HEK293 (cell line): Measurements from ENCODE around the gene DDX20.

ENCODE experiments used
- CTCF ChIA-PET: fragments of 350-600 bp; formaldehyde crosslinking; extraction: SDS; loops from one replicate; lab custom pipeline; 2021; ENCODE audit warnings: antibody characterized with exemption; lab: Yijun Ruan, JAX
- POLR2A ChIA-PET: fragments of 300-600 bp; formaldehyde crosslinking; extraction: SDS; loops from one replicate; lab custom pipeline; 2020; ENCODE audit warnings: antibody characterized with exemption, inconsistent platforms; lab: Yijun Ruan, JAX
- H3K27ac ChIP-seq: fragments of 200-500 bp; sonication (Bioruptor generic); 2 replicates; pipeline ENCODE4 v1.5.1; 2014; ENCODE audit warnings: low read depth, low read length, control low read depth, inconsistent platforms; ENCODE audit errors: extremely low read depth
- H3K36me3 ChIP-seq, 2 experiments: fragments of 200-500 bp in 1 of 2; sonication (Bioruptor generic) in 1 of 2; 1 replicate in 1 of 2; 2 replicates in 1 of 2; pipeline ENCODE4 v1.5.1; 2014 to 2017; ENCODE audit warnings: inconsistent platforms in 2 of 2, low read length in 2 of 2; ENCODE audit not compliant: control insufficient read depth in 2 of 2, insufficient read depth in 1 of 2
- H3K4me1 ChIP-seq: fragments of 200-500 bp; sonication (Bioruptor generic); 2 replicates; pipeline ENCODE4 v1.5.1; 2014; ENCODE audit warnings: mild to moderate bottlenecking, low read length, inconsistent platforms; ENCODE audit not compliant: control insufficient read depth, insufficient read depth
- H3K4me3 ChIP-seq: 2 replicates; pipeline ENCODE4 v1.5.1; 2011; ENCODE audit warnings: low read depth, mild to moderate bottlenecking, control low read depth, low read length, moderate library complexity
- H3K9me3 ChIP-seq: fragments of 200-500 bp; sonication (Bioruptor generic); 2 replicates; pipeline ENCODE4 v1.5.1; 2014; ENCODE audit warnings: low read depth, low read length, inconsistent platforms; ENCODE audit not compliant: control insufficient read depth, insufficient read depth
- KLF10 ChIP-seq: fragments of 450-650 bp; IDR thresholded peaks from 2 replicates; pipeline ENCODE4 v1.5.1; 2018; ENCODE audit warnings: missing biosample characterization, mild to moderate bottlenecking, missing genetic modification characterization
- REPIN1 ChIP-seq: fragments of 450-650 bp; formaldehyde crosslinking; IDR thresholded peaks from 2 replicates; pipeline ENCODE4 v1.5.1; 2017; ENCODE audit warnings: missing biosample characterization, missing genetic modification characterization, low read depth
- ZBTB48 ChIP-seq: fragments of 450-650 bp; formaldehyde crosslinking; IDR thresholded peaks from 2 replicates; pipeline ENCODE4 v1.5.1; 2016; ENCODE audit warnings: missing biosample characterization, missing genetic modification characterization
- ZEB2 ChIP-seq: fragments of 450-650 bp; formaldehyde crosslinking; IDR thresholded peaks from 2 replicates; pipeline ENCODE4 v1.5.1; 2016; ENCODE audit warnings: missing biosample characterization, missing genetic modification characterization
- ZNF16 ChIP-seq: fragments of 450-650 bp; formaldehyde crosslinking; IDR thresholded peaks from 2 replicates; pipeline ENCODE4 v1.5.1; 2016; ENCODE audit warnings: low read depth, missing biosample characterization, missing genetic modification characterization
- ZNF169 ChIP-seq: fragments of 450-650 bp; formaldehyde crosslinking; IDR thresholded peaks from 2 replicates; pipeline ENCODE4 v1.5.1; 2016; ENCODE audit warnings: missing biosample characterization, missing genetic modification characterization
- ZNF23 ChIP-seq: fragments of 450-650 bp; formaldehyde crosslinking; IDR thresholded peaks from 2 replicates; pipeline ENCODE4 v1.5.1; 2016; ENCODE audit warnings: missing biosample characterization, missing genetic modification characterization, borderline replicate concordance
- ZNF433 ChIP-seq: fragments of 450-650 bp; formaldehyde crosslinking; IDR thresholded peaks from 2 replicates; pipeline ENCODE4 v1.5.1; 2016; ENCODE audit warnings: missing biosample characterization, missing genetic modification characterization, low read depth
- ZNF473 ChIP-seq: fragments of 450-650 bp; formaldehyde crosslinking; IDR thresholded peaks from 2 replicates; pipeline ENCODE4 v1.5.1; 2017; ENCODE audit warnings: missing biosample characterization, missing genetic modification characterization
- ZNF664 ChIP-seq: fragments of 450-650 bp; formaldehyde crosslinking; IDR thresholded peaks from 2 replicates; pipeline ENCODE4 v1.5.1; 2016; ENCODE audit warnings: missing biosample characterization, missing genetic modification characterization
- ZNF701 ChIP-seq: fragments of 450-650 bp; formaldehyde crosslinking; IDR thresholded peaks from 2 replicates; pipeline ENCODE4 v1.5.1; 2016; ENCODE audit warnings: missing biosample characterization, missing genetic modification characterization
- ZNF785 ChIP-seq: fragments of 450-650 bp; formaldehyde crosslinking; IDR thresholded peaks from 2 replicates; pipeline ENCODE4 v1.5.1; 2016; ENCODE audit warnings: missing biosample characterization, missing genetic modification characterization
- ZNF791 ChIP-seq: fragments of 450-650 bp; formaldehyde crosslinking; IDR thresholded peaks from 2 replicates; pipeline ENCODE4 v1.5.1; 2016; ENCODE audit warnings: missing biosample characterization, missing genetic modification characterization
- ZXDB ChIP-seq: fragments of 450-650 bp; formaldehyde crosslinking; IDR thresholded peaks from 2 replicates; pipeline ENCODE4 v1.5.1; 2016; ENCODE audit warnings: missing biosample characterization, missing genetic modification characterization
- TF ChIP-seq, protein P1 (sequence below): fragments of 450-650 bp; formaldehyde crosslinking; IDR thresholded peaks from 2 replicates; pipeline ENCODE4 v1.5.1; 2017; ENCODE audit warnings: missing biosample characterization, missing genetic modification characterization
- TF ChIP-seq, protein P2 (sequence below): fragments of 450-650 bp; formaldehyde crosslinking; IDR thresholded peaks from 2 replicates; pipeline ENCODE4 v1.5.1; 2016; ENCODE audit warnings: missing biosample characterization, missing genetic modification characterization, borderline replicate concordance
- TF ChIP-seq, protein P3 (sequence below): fragments of 450-650 bp; formaldehyde crosslinking; conservative IDR thresholded peaks from 2 replicates; pipeline ENCODE4 v1.5.1; 2016; ENCODE audit warnings: low read depth, missing biosample characterization, missing genetic modification characterization
- TF ChIP-seq, protein P4 (sequence below): fragments of 450-650 bp; formaldehyde crosslinking; IDR thresholded peaks from 2 replicates; pipeline ENCODE4 v1.5.0; 2017; ENCODE audit warnings: missing biosample characterization, missing genetic modification characterization, borderline replicate concordance
- TF ChIP-seq, protein P5 (sequence below): sonication (generic); formaldehyde crosslinking; IDR thresholded peaks from 2 replicates; pipeline ENCODE4 v1.8.1; 2022; ENCODE audit warnings: mild to moderate bottlenecking, moderate library complexity, missing genetic modification reagents

The DDX20 gene

DNA sequence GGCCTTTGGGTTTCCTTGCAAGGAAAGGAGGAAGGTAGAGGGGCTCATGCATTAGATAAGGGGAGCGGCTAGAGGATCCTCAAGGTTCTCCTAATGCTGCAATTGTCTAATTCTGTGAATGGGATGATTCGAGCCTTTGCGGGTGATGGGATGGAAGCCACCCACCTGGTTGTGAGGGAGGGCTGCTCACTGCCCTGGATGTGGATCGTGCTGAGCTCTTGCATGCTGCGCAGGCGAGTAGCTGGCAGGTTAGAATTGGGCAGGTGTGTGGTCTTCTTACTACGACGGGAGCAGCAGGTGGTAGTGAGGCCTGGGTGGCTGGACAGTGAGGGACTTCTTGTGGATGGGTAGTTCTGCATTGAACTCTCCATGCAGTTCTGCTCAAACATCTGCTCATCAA, 21.2 kb downstream of the DDX20 start:
- Histone ChIP-seq H3K9me3 (no peaks in the 10 kb centered on the region), H3K36me3 (no peaks in the 10 kb centered on the region), H3K4me3 (no peak overlapping the region), H3K27ac (no peak overlapping the region), H3K4me1 (no peaks in the 10 kb centered on the region)
- TF ChIP-seq ZNF23, result no peak
- TF ChIP-seq, protein P1, sequence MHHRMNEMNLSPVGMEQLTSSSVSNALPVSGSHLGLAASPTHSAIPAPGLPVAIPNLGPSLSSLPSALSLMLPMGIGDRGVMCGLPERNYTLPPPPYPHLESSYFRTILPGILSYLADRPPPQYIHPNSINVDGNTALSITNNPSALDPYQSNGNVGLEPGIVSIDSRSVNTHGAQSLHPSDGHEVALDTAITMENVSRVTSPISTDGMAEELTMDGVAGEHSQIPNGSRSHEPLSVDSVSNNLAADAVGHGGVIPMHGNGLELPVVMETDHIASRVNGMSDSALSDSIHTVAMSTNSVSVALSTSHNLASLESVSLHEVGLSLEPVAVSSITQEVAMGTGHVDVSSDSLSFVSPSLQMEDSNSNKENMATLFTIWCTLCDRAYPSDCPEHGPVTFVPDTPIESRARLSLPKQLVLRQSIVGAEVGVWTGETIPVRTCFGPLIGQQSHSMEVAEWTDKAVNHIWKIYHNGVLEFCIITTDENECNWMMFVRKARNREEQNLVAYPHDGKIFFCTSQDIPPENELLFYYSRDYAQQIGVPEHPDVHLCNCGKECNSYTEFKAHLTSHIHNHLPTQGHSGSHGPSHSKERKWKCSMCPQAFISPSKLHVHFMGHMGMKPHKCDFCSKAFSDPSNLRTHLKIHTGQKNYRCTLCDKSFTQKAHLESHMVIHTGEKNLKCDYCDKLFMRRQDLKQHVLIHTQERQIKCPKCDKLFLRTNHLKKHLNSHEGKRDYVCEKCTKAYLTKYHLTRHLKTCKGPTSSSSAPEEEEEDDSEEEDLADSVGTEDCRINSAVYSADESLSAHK, result no peak
- no peak for TF ChIP-seq REPIN1 (tag by site-specific recombination)
- no peak for TF ChIP-seq ZNF664 (tag by site-specific recombination)
- TF ChIP-seq, protein P2, sequence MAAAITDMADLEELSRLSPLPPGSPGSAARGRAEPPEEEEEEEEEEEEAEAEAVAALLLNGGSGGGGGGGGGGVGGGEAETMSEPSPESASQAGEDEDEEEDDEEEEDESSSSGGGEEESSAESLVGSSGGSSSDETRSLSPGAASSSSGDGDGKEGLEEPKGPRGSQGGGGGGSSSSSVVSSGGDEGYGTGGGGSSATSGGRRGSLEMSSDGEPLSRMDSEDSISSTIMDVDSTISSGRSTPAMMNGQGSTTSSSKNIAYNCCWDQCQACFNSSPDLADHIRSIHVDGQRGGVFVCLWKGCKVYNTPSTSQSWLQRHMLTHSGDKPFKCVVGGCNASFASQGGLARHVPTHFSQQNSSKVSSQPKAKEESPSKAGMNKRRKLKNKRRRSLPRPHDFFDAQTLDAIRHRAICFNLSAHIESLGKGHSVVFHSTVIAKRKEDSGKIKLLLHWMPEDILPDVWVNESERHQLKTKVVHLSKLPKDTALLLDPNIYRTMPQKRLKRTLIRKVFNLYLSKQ (tag by site-specific recombination), result no peak
- POLR2A ChIA-PET, result no interaction called here
- CTCF ChIA-PET, result no interaction called here

DNA sequence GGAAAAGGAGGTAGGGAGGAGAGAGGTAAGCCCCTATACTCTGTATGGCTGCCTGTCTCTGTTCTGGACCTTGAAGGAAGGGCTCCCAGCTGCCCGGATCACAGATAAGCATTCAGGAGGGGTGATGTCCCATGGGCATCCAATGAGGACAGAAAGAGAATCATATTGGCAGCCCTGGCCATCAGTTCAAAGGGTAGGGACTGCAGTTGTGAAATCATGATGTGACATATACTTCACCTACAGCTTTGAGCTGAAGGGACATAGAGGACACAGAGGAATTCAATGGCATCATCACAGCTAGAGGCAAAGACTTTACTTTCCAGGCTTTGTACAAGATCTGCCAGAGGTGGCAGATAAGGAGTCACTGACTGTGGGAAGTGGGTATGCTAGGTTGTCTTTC, 21.6 kb downstream of the DDX20 start:
- ChIA-PET CTCF (no interaction called here), POLR2A (no interaction called here)
- Histone ChIP-seq H3K36me3 (no peaks in the 10 kb centered on the region), H3K27ac (no peak overlapping the region), H3K4me1 (no peaks in the 10 kb centered on the region), H3K9me3 (no peaks in the 10 kb centered on the region), H3K4me3 (no peak overlapping the region)
- no peak for TF ChIP-seq ZNF473
- no peak for TF ChIP-seq ZNF791 (tag by site-specific recombination)
- TF ChIP-seq, protein P3, sequence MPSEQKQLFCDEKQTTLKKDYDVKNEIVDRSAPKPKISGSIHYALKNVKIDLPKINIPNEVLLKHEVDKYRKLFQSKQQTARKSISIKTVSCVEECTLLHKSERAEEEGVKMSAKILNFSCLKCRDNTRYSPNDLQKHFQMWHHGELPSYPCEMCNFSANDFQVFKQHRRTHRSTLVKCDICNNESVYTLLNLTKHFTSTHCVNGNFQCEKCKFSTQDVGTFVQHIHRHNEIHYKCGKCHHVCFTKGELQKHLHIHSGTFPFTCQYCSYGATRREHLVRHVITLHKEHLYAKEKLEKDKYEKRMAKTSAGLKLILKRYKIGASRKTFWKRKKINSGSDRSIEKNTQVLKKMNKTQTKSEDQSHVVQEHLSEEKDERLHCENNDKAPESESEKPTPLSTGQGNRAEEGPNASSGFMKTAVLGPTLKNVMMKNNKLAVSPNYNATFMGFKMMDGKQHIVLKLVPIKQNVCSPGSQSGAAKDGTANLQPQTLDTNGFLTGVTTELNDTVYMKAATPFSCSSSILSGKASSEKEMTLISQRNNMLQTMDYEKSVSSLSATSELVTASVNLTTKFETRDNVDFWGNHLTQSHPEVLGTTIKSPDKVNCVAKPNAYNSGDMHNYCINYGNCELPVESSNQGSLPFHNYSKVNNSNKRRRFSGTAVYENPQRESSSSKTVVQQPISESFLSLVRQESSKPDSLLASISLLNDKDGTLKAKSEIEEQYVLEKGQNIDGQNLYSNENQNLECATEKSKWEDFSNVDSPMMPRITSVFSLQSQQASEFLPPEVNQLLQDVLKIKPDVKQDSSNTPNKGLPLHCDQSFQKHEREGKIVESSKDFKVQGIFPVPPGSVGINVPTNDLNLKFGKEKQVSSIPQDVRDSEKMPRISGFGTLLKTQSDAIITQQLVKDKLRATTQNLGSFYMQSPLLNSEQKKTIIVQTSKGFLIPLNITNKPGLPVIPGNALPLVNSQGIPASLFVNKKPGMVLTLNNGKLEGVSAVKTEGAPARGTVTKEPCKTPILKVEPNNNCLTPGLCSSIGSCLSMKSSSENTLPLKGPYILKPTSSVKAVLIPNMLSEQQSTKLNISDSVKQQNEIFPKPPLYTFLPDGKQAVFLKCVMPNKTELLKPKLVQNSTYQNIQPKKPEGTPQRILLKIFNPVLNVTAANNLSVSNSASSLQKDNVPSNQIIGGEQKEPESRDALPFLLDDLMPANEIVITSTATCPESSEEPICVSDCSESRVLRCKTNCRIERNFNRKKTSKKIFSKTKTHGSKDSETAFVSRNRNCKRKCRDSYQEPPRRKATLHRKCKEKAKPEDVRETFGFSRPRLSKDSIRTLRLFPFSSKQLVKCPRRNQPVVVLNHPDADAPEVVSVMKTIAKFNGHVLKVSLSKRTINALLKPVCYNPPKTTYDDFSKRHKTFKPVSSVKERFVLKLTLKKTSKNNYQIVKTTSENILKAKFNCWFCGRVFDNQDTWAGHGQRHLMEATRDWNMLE (tag by site-specific recombination), result no peak
- TF ChIP-seq ZXDB, result no peak
- no peak for TF ChIP-seq ZNF169 (tag by site-specific recombination)
- TF ChIP-seq, protein P4, sequence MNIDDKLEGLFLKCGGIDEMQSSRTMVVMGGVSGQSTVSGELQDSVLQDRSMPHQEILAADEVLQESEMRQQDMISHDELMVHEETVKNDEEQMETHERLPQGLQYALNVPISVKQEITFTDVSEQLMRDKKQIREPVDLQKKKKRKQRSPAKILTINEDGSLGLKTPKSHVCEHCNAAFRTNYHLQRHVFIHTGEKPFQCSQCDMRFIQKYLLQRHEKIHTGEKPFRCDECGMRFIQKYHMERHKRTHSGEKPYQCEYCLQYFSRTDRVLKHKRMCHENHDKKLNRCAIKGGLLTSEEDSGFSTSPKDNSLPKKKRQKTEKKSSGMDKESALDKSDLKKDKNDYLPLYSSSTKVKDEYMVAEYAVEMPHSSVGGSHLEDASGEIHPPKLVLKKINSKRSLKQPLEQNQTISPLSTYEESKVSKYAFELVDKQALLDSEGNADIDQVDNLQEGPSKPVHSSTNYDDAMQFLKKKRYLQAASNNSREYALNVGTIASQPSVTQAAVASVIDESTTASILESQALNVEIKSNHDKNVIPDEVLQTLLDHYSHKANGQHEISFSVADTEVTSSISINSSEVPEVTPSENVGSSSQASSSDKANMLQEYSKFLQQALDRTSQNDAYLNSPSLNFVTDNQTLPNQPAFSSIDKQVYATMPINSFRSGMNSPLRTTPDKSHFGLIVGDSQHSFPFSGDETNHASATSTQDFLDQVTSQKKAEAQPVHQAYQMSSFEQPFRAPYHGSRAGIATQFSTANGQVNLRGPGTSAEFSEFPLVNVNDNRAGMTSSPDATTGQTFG (tag by site-specific recombination), result no peak
- no peak for TF ChIP-seq ZNF701 (tag by site-specific recombination)
- TF ChIP-seq, protein P5, sequence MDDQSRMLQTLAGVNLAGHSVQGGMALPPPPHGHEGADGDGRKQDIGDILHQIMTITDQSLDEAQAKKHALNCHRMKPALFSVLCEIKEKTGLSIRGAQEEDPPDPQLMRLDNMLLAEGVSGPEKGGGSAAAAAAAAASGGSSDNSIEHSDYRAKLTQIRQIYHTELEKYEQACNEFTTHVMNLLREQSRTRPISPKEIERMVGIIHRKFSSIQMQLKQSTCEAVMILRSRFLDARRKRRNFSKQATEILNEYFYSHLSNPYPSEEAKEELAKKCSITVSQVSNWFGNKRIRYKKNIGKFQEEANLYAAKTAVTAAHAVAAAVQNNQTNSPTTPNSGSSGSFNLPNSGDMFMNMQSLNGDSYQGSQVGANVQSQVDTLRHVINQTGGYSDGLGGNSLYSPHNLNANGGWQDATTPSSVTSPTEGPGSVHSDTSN (CRISPR knock-in tag), result no peak
- no peak for TF ChIP-seq ZNF785 (tag by site-specific recombination)
- no peak for TF ChIP-seq ZBTB48
- no peak for TF ChIP-seq ZNF16 (tag by site-specific recombination)
- no peak for TF ChIP-seq ZNF433
- no peak for TF ChIP-seq KLF10 (tag by site-specific recombination)
- no peak for TF ChIP-seq ZEB2 (tag by site-specific recombination)
